Upper lobe of right lung (tissue), 1 donor: Measurements from ENCODE around the gene ABHD18. TPM values are rescaled to one million over a fixed set of nuclear protein-coding genes. Genes with fewer than 3 reads are reported as not detected.
"Not testable (repeated sequence)": the region's sequence is repeated elsewhere in the genome, so short reads cannot be mapped to it uniquely, and the experiment has no call there.

Experiments
- ATAC-seq: fragments of 200-7000 bp; cut with Tn5 transposase; one replicate; pipeline ENCODE4 v1.9.1; 2020; ENCODE audit warnings: mild to moderate bottlenecking, moderate library complexity
- DNase-seq: peaks from one replicate; pipeline ENCODE4 v3.0.0-alpha.2; 2020
- H3K27ac ChIP-seq: fragments of 200-600 bp; one replicate; pipeline ENCODE4 v1.8.0; 2022
- H3K27me3 ChIP-seq: fragments of 200-600 bp; one replicate; pipeline ENCODE4 v1.8.0; 2022; ENCODE audit warnings: mild to moderate bottlenecking
- H3K36me3 ChIP-seq: fragments of 200-600 bp; one replicate; pipeline ENCODE4 v1.8.0; 2022
- H3K4me1 ChIP-seq: fragments of 200-600 bp; one replicate; pipeline ENCODE4 v1.8.0; 2022
- H3K4me3 ChIP-seq: fragments of 200-600 bp; one replicate; pipeline ENCODE4 v1.8.0; 2022; ENCODE audit warnings: mild to moderate bottlenecking
- H3K9me3 ChIP-seq: fragments of 200-600 bp; one replicate; pipeline ENCODE4 v1.8.0; 2022
- CTCF ChIP-seq: fragments of 200-600 bp; IDR thresholded peaks from one replicate; pipeline ENCODE4 v1.8.0; 2022; ENCODE audit warnings: antibody characterized with exemption
- intact Hi-C: fragments of 100-400 bp; cut with DNase I; formaldehyde crosslinking; loops from one replicate; pipeline ENCODE4 v1.11.0; 2022
- total RNA-seq: library from RNA; stranded (reverse); fragmentation: NEBNext Ultra II Directional; extraction: Animal tissue kit (Norgen Biotek cat#: 25700); gene quantifications from one replicate; pipeline ENCODE4 v1.2.1, GENCODE V29; 2021
- donor health status: DM: no; HTN: yes; CAD: no; lungs with severe emphysema.

ABHD18 gene
- total RNA-seq, 1 donor from 2014 or later = 14.4 TPM

GRCh38 chr4:128060121-128060698 is 95.0 kb downstream of the ABHD18 start:
- Histone ChIP-seq H3K36me3 (no peaks in the 10 kb centered on the region), H3K4me1 (no peaks in the 10 kb centered on the region), H3K27me3 (no peaks in the 10 kb centered on the region), H3K27ac (peak overlapping the region; percentile 97), H3K9me3 (no peaks in the 10 kb centered on the region), H3K4me3 (peak overlapping the region; percentile 72)
- DNase-seq (no peak), ATAC-seq (no peak)
- TF ChIP-seq CTCF = no peak
- intact Hi-C loops = no loop called here

GRCh38 chr4:128060699-128061565 is 95.7 kb downstream of the ABHD18 start, which contains the start of gene LARP1B:
LARP1B (plus strand) TSS chr4:128061312; CDS start chr4:128074952, 13,640 bp downstream.
- ATAC-seq (peak; percentile 97), DNase-seq (peak; percentile 99)
- no peaks in the 10 kb centered on the region for H3K36me3 ChIP-seq
- no peaks in the 10 kb centered on the region for H3K27me3 ChIP-seq
- H3K4me3 ChIP-seq = peak within 1 kb of the TSS; percentile 72
- no peaks in the 10 kb centered on the region for H3K4me1 ChIP-seq
- no peaks in the 10 kb centered on the region for H3K9me3 ChIP-seq
- peak within 1 kb of the TSS; percentile 97 for H3K27ac ChIP-seq
- TF ChIP-seq CTCF = no peak
- intact Hi-C loops = no loop called here

- Histone ChIP-seq H3K4me1 (no peaks in the 10 kb centered on the region), H3K36me3 (no peaks in the 10 kb centered on the region), H3K27ac (peak overlapping the region; percentile 97), H3K4me3 (peak overlapping the region; percentile 72), H3K9me3 (no peaks in the 10 kb centered on the region), H3K27me3 (no peaks in the 10 kb centered on the region)
- ATAC-seq (peak; percentile 38), DNase-seq (peak; percentile 86)
- intact Hi-C loops = no loop called here
- TF ChIP-seq CTCF = peak; percentile 22
Measured at GRCh38 chr4:128061566-128062536, 96.6 kb downstream of the ABHD18 start.

GRCh38 chr4:128066453-128066820 is 101.2 kb downstream of the ABHD18 start:
- DNase-seq, H3K36me3 ChIP-seq, H3K27ac ChIP-seq, ATAC-seq, H3K4me1 ChIP-seq, H3K4me3 ChIP-seq, H3K9me3 ChIP-seq, intact Hi-C loops, H3K27me3 ChIP-seq: not testable (repeated sequence)

GRCh38 chr4:128068918-128069317 is 103.7 kb downstream of the ABHD18 start:
- no peak overlapping the region for H3K27ac ChIP-seq
- DNase-seq = no peak
- no peaks in the 10 kb centered on the region for H3K36me3 ChIP-seq
- no peaks in the 10 kb centered on the region for H3K9me3 ChIP-seq
- H3K4me1 ChIP-seq = no peaks in the 10 kb centered on the region
- no peak for ATAC-seq
- no peaks in the 10 kb centered on the region for H3K27me3 ChIP-seq
- TF ChIP-seq CTCF = peak; percentile 12
- no peak overlapping the region for H3K4me3 ChIP-seq
- intact Hi-C loops = no loop called here
